ENCODE measurements around the gene MGA. TPM values are rescaled to one million over a fixed set of nuclear protein-coding genes. Genes with fewer than 3 reads are reported as not detected.

Gene MGA
- total and polyA plus RNA-seq, 12 donors = 2.6 to 56.8 (median 37.4) TPM

DNA sequence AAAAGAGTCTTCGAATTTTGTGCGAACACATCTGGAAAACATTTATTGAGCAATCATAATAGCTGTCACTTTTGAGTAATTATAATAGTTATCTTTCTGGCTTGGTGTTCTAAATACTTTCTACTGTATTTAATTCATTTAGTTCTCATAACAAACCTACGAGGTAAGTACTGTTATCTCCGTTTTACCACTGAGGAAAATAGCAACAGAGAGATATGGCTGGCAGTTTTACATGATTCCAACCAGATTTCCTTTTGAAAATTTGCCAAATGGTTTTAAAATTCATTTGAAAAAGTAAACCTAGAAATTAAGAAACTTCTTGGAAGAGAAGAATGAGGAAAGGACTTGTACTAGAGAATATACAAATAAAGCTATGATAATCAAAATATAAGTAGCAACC, 37.3 kb upstream of the MGA start:
- WGBS, 4 donors = 53 to 69% (median 60%) methylated on average over 4 of the region's 4 CpGs
- intact Hi-C loops (cut with DNase I) = no loop called here
- TF ChIP-seq, protein P1, sequence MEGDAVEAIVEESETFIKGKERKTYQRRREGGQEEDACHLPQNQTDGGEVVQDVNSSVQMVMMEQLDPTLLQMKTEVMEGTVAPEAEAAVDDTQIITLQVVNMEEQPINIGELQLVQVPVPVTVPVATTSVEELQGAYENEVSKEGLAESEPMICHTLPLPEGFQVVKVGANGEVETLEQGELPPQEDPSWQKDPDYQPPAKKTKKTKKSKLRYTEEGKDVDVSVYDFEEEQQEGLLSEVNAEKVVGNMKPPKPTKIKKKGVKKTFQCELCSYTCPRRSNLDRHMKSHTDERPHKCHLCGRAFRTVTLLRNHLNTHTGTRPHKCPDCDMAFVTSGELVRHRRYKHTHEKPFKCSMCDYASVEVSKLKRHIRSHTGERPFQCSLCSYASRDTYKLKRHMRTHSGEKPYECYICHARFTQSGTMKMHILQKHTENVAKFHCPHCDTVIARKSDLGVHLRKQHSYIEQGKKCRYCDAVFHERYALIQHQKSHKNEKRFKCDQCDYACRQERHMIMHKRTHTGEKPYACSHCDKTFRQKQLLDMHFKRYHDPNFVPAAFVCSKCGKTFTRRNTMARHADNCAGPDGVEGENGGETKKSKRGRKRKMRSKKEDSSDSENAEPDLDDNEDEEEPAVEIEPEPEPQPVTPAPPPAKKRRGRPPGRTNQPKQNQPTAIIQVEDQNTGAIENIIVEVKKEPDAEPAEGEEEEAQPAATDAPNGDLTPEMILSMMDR (IDR thresholded peaks at IDR 0.05) = no peak
- no peak for TF ChIP-seq POLR2A (IDR thresholded peaks at IDR 0.05)

DNA sequence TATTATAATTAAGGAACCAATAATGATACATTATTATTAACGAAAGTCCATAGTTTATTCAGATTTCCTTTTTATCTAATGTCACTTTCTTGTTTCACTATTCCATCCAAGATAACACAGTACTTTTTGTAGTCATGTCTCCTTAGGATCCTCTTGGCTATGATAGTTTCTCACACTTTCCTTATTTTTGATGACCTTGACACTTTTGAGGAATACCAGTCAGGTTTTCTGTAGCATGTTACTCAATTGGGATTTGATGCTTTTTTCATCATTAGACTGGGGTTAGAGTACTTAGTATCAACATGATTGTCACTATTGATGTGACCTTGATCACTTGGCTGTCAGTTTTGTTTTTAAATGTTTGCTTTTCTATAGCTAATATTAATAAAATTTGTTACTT, 33.0 kb upstream of the MGA start:
- TF ChIP-seq, protein P1 (IDR thresholded peaks at IDR 0.05) = no peak
- no peak for TF ChIP-seq POLR2A (IDR thresholded peaks at IDR 0.05)
- H3K27ac ChIP-seq = no peak overlapping the region
- intact Hi-C loops (cut with DNase I) = no loop called here
- H3K27me3 ChIP-seq = no peaks in the 10 kb centered on the region
- H3K4me3 ChIP-seq = no peak overlapping the region
- no peaks in the 10 kb centered on the region for H3K36me3 ChIP-seq (replicated peaks in 1 of 2)
- no peak for DNase-seq
- WGBS, 4 donors = 95 to 100% (median 98%) methylated on average over 1 of the region's 1 CpG
- H3K9me3 ChIP-seq (replicated peaks in 1 of 3) = no peaks in the 10 kb centered on the region
- peaks cover under 1 to 8% of the 10 kb centered on the region in 2 donors for H3K4me1 ChIP-seq (replicated peaks in 1 of 2)

More for the DNA sequence above, 37.3 kb upstream of the MGA start:
- Histone ChIP-seq H3K36me3 (replicated peaks in 1 of 2) (no peaks in the 10 kb centered on the region), H3K9me3 (replicated peaks in 1 of 3) (no peaks in the 10 kb centered on the region), H3K4me3 (no peak overlapping the region), H3K27me3 (no peaks in the 10 kb centered on the region), H3K4me1 (replicated peaks in 1 of 2) (peaks cover 12% of the 10 kb centered on the region in 2 donors), H3K27ac (no peak overlapping the region)
- no peak for DNase-seq

DNA sequence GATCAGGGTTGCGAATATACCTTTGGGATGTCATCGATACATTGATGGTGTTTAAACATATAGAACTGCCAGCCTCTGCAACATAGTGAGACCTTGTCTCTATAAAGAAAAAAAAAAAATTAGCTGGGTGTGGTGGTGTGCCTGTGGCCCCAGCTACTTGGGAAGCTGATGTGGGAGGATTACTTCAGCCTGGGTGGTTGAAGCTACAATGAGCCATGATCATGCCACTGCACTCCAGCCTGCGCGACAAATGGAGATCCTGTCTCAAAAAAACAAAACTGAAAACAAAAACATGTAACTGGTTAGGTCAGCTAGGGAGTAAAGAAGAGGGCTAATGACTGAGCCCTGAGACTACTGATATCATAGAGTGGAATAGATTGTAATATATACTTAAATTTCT, 30.7 kb upstream of the MGA start:
- no peak overlapping the region for H3K4me3 ChIP-seq
- no peak for TF ChIP-seq POLR2A (IDR thresholded peaks at IDR 0.05)
- TF ChIP-seq, protein P1 (IDR thresholded peaks at IDR 0.05) = no peak
- no peaks in the 10 kb centered on the region for H3K9me3 ChIP-seq (replicated peaks in 1 of 3)
- no peak overlapping the region for H3K27ac ChIP-seq
- peaks cover 0 to 4% of the 10 kb centered on the region in 2 donors for H3K4me1 ChIP-seq (replicated peaks in 1 of 2)
- intact Hi-C loops (cut with DNase I) = no loop called here
- H3K27me3 ChIP-seq = no peaks in the 10 kb centered on the region
- DNase-seq = no peak
- no peaks in the 10 kb centered on the region for H3K36me3 ChIP-seq (replicated peaks in 1 of 2)
- 93 to 100% (median 95%) methylated on average over 4 of the region's 4 CpGs for WGBS, 4 donors

DNA sequence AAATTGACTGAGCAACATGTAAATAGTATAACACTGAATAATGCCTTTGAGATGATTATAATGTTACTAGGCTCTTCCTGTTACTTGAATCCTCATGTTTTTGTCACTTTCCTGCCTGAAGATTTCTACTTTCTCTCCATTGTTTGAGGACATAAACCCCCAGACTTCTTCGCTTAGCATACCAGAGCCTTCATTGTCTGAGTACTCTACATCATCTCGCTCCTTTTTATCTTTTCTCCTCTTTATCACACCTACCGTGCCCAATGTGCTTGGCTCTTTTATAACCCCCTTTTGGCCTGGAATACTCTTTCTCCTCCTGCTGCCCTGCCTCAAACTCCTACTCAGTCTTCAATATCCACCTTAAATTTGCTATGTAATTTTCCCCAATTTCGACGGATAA, 30.3 kb upstream of the MGA start:
- Histone ChIP-seq H3K27me3 (no peaks in the 10 kb centered on the region), H3K4me3 (no peak overlapping the region), H3K9me3 (replicated peaks in 1 of 3) (no peaks in the 10 kb centered on the region), H3K36me3 (replicated peaks in 1 of 2) (no peaks in the 10 kb centered on the region), H3K4me1 (replicated peaks in 1 of 2) (peaks cover 0 to 4% of the 10 kb centered on the region in 2 donors), H3K27ac (no peak overlapping the region)
- DNase-seq = no peak
- WGBS, 4 donors = 81 to 89% (median 85%) methylated on average over 5 of the region's 5 CpGs
- TF ChIP-seq, protein P1 (IDR thresholded peaks at IDR 0.05) = no peak
- no peak for TF ChIP-seq POLR2A (IDR thresholded peaks at IDR 0.05)
- intact Hi-C loops (cut with DNase I) = loop anchor here in 1 of 2 donors (10.0 kb wide), 1 partner anchor 65 kb away; no protein-coding TSS in a partner anchor
